Upper lobe of left lung (tissue), 6 donors: ENCODE measurements around the gene ZFX. TPM values are rescaled to one million over a fixed set of nuclear protein-coding genes. Genes with fewer than 3 reads are reported as not detected.
A peak's percentile ranks its signal among the peaks of the same experiment; 100 is the strongest.
"Not testable (repeated sequence)": the region's sequence is repeated elsewhere in the genome, so short reads cannot be mapped to it uniquely, and the experiment has no call there.

ENCODE experiments used
- ATAC-seq, 2 donors: fragments of 200-7000 bp; cut with Tn5 transposase; one replicate each; pipeline ENCODE4 v1.9.1; 2022; ENCODE audit warnings: mild to moderate bottlenecking in 2 of 2, moderate library complexity in 2 of 2; ENCODE audit not compliant: low FRiP score in 2 of 2
- DNase-seq, 2 donors: peaks; one replicate each; pipeline ENCODE4 v3.0.0-alpha.2; 2019 to 2020
- H3K27ac ChIP-seq, 4 donors: fragments of 200-600 bp; sonication (generic); one replicate each; pipeline ENCODE4 v1.5.1; 2016 to 2019
- H3K27me3 ChIP-seq, 4 donors: fragments of 200-600 bp; sonication (generic); one replicate each; pipeline ENCODE4 v1.5.1; 2017 to 2019
- H3K36me3 ChIP-seq, 4 donors: fragments of 200-600 bp; sonication (generic); one replicate each; pipeline ENCODE4 v1.5.1; 2016 to 2019
- H3K4me1 ChIP-seq, 4 donors: fragments of 200-600 bp; sonication (generic); one replicate each; pipeline ENCODE4 v1.5.1; 2018 to 2019
- H3K4me3 ChIP-seq, 4 donors: fragments of 200-600 bp; sonication (generic); one replicate each; pipeline ENCODE4 v1.5.1; 2017 to 2019; ENCODE audit warnings: mild to moderate bottlenecking in 2 of 4, moderate library complexity in 1 of 4
- H3K9me3 ChIP-seq, 4 donors: fragments of 200-600 bp; sonication (generic); one replicate each; pipeline ENCODE4 v1.5.1; 2018 to 2019
- CTCF ChIP-seq, 6 experiments: fragments of 450-650 bp in 4 of 6; fragments of 200-600 bp in 2 of 6; sonication (generic) in 2 of 6; IDR thresholded peaks; one replicate each; pipeline ENCODE4 v1.5.1; 2016 to 2019; ENCODE audit warnings: antibody characterized with exemption in 6 of 6
- EP300 ChIP-seq, 4 donors: sonication (generic); formaldehyde crosslinking; IDR thresholded peaks; one replicate each; pipeline ENCODE4 v1.5.1; 2017; ENCODE audit warnings: antibody characterized with exemption in 4 of 4, control low read depth in 2 of 4
- POLR2A ChIP-seq, 4 donors: fragments of 450-650 bp; IDR thresholded peaks; one replicate each; pipeline ENCODE4 v1.5.1; 2016 to 2017; ENCODE audit warnings: antibody characterized with exemption in 4 of 4, mild to moderate bottlenecking in 2 of 4
- POLR2AphosphoS5 ChIP-seq, 2 donors: sonication (generic); formaldehyde crosslinking; IDR thresholded peaks; one replicate each; pipeline ENCODE4 v1.5.1; 2017; ENCODE audit warnings: antibody characterized with exemption in 2 of 2
- WGBS, 2 donors: methylation state at CpG; one replicate each; pipeline ENCODE4 v1.1.5; 2017 to 2018; 5-methylcytosine and 5-hydroxymethylcytosine counted together
- total RNA-seq, 6 donors: library from RNA; depleted of rRNA in 4 of 6; stranded (reverse); fragments of >200 nt in 4 of 6; gene quantifications; one replicate each; pipeline versions ENCODE4 v1.1.0 to v1.2.1, GENCODE V29; 2016 to 2021
- donor health status: DM: no; HTN: no; CAD: no; lungs with moderate emphysema.
- donor health status: DM: no; HTN: yes; CAD: no; lungs with severe emphysema.

Gene ZFX
- total RNA-seq, 6 donors from 2014 or later = 15.7 to 68.6 (median 31.1) TPM

- Histone ChIP-seq H3K36me3 (no peaks in the 10 kb centered on the region), H3K9me3 (no peaks in the 10 kb centered on the region), H3K4me3 (no peak overlapping the region), H3K27me3 (no peaks in the 10 kb centered on the region), H3K4me1 (no peaks in the 10 kb centered on the region), H3K27ac (no peak overlapping the region)
- DNase-seq (no peak), ATAC-seq (no peak)
- TF ChIP-seq POLR2A (IDR thresholded peaks at IDR 0.05) = no peak
- no peak for TF ChIP-seq CTCF (IDR thresholded peaks at IDR 0.05)
- TF ChIP-seq POLR2AphosphoS5 (IDR thresholded peaks at IDR 0.05) = no peak
- TF ChIP-seq EP300 (IDR thresholded peaks at IDR 0.05) = no peak
Measured at GRCh38 chrX:24137192-24137591, 12.3 kb upstream of the ZFX start.

GRCh38 chrX:24143982-24144381 lies 5.5 kb upstream of the ZFX start:
- H3K4me3 ChIP-seq, H3K27ac ChIP-seq, DNase-seq, ATAC-seq, H3K9me3 ChIP-seq, H3K36me3 ChIP-seq, H3K27me3 ChIP-seq: not testable (repeated sequence)
- 96 to 100% methylated on average over 6 of the region's 6 CpGs for WGBS, 2 donors
- peaks cover 8 to 28% (median 23%) of the 10 kb centered on the region in 4 donors for H3K4me1 ChIP-seq

GRCh38 chrX:24144528-24144927 lies 5.0 kb upstream of the ZFX start:
- Histone ChIP-seq H3K27ac (no peak overlapping the region), H3K4me3 (no peak overlapping the region), H3K27me3 (no peaks in the 10 kb centered on the region), H3K9me3 (no peaks in the 10 kb centered on the region), H3K4me1 (peaks cover 8 to 28% (median 23%) of the 10 kb centered on the region in 4 donors), H3K36me3 (no peaks in the 10 kb centered on the region)
- no peak for ATAC-seq
- no peak for DNase-seq
- TF ChIP-seq POLR2AphosphoS5 (IDR thresholded peaks at IDR 0.05) (no peak), POLR2A (IDR thresholded peaks at IDR 0.05) (no peak), CTCF (IDR thresholded peaks at IDR 0.05) (no peak), EP300 (IDR thresholded peaks at IDR 0.05) (no peak)
- WGBS, 2 donors = 93 to 99% methylated on average over 6 of the region's 6 CpGs

- ATAC-seq = no peak
- H3K27ac ChIP-seq = peak overlapping the region; percentile 35 to 100 (median 78)
- peaks cover 8 to 28% (median 23%) of the 10 kb centered on the region in 4 donors for H3K4me1 ChIP-seq
- H3K36me3 ChIP-seq = no peaks in the 10 kb centered on the region
- H3K9me3 ChIP-seq = no peaks in the 10 kb centered on the region
- TF ChIP-seq POLR2AphosphoS5 (IDR thresholded peaks at IDR 0.05) (no peak), EP300 (IDR thresholded peaks at IDR 0.05) (no peak), CTCF (IDR thresholded peaks at IDR 0.05) (no peak), POLR2A (IDR thresholded peaks at IDR 0.05) (no peak)
- H3K27me3 ChIP-seq = no peaks in the 10 kb centered on the region
- no peak for DNase-seq
- no peak overlapping the region for H3K4me3 ChIP-seq
- 76 to 77% methylated on average over 4 of the region's 4 CpGs for WGBS, 2 donors
Measured at GRCh38 chrX:24145303-24146186, 4.0 kb upstream of the ZFX start.

- peak overlapping the region in 1 of 4 donors; percentile 4 for H3K4me3 ChIP-seq
- no peaks in the 10 kb centered on the region for H3K36me3 ChIP-seq
- ATAC-seq = no peak
- 13 to 17% methylated on average over 6 of the region's 6 CpGs for WGBS, 2 donors
- no peak for DNase-seq
- H3K27me3 ChIP-seq = no peaks in the 10 kb centered on the region
- peak overlapping the region; percentile 35 to 100 (median 78) for H3K27ac ChIP-seq
- no peak for TF ChIP-seq POLR2AphosphoS5 (IDR thresholded peaks at IDR 0.05)
- no peak for TF ChIP-seq POLR2A (IDR thresholded peaks at IDR 0.05)
- no peak for TF ChIP-seq EP300 (IDR thresholded peaks at IDR 0.05)
- no peak for TF ChIP-seq CTCF (IDR thresholded peaks at IDR 0.05)
- H3K4me1 ChIP-seq = peaks cover 8 to 34% (median 27%) of the 10 kb centered on the region in 4 donors
- H3K9me3 ChIP-seq = no peaks in the 10 kb centered on the region
Measured at GRCh38 chrX:24146283-24146949, 3.1 kb upstream of the ZFX start.
